HK-2 (cell line): Measurements from ENCODE around the gene KANK3.
"Not testable (repeated sequence)": the region's sequence is repeated elsewhere in the genome, so short reads cannot be mapped to it uniquely, and the experiment has no call there.

ENCODE experiments used
- DNase-seq: peaks from one replicate; pipeline ENCODE4 v3.0.0-alpha.2; 2018; ENCODE audit not compliant: unreplicated experiment

Gene KANK3

DNA sequence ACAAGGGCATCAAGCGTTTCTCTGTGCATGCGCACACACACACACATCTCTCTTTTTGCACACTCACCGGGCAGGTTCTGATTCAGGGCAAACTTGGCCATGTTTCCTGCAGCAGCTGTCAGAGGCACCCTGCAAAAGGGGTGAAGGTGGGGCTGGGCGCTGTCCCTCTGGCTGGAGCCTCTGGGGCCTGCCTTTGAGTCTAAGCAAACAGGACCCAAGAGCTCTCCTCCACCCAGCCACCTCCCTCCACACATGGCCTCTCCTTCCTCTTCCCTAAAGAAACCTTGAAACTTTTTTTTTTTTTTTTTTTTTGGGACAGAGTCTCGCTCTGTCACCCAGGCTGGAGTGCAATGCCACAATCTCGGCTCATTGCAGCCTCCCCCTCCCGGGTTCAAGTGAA is 5.3 kb downstream of the KANK3 start:
- DNase-seq: no peak

DNA sequence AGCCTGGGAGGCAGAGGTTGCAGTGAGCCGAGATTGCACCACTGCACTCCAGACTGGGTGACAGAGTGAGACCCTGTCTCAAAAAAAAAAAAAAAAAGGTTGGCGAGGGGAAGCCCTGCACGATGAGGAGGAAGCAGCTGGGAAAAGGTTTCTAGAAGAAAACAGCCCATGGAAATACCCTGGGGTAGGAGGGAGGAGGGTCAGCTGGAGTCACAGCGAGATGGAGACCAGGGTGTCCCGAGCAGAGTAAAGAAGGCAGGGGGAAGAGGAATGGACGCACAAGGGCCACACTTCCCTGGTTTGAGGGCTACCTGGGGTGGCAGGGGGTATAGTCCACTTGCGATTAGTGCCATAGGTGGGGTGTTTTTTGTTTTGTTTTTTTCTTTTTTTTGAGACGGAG is 6.4 kb downstream of the KANK3 start:
- DNase-seq: no peak

DNA sequence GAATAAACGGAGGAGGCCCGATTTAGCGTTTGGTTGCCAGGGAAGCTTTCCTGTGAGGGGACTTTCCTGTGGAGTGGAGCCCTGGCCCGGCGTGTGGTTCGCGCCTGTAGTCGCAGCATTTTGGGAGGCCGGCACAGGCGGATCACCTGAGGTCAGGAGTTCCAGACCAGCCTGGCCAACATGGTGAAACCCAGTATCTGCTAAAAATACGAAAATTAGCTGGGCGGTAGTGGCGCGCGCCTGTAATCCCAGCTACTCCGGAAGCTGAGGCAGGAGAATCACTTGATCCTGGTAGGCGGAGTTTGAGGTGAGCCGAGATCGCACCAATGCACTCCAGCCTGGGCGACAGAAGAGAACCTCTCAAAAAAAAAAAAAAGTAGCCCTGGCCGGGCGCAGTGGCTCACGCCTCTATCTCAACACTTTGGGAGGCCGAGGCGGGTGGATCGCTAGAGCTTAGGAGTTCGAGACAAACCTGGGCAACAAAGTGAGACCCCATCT is 6.9 kb downstream of the KANK3 start:
- no peak for DNase-seq

DNA sequence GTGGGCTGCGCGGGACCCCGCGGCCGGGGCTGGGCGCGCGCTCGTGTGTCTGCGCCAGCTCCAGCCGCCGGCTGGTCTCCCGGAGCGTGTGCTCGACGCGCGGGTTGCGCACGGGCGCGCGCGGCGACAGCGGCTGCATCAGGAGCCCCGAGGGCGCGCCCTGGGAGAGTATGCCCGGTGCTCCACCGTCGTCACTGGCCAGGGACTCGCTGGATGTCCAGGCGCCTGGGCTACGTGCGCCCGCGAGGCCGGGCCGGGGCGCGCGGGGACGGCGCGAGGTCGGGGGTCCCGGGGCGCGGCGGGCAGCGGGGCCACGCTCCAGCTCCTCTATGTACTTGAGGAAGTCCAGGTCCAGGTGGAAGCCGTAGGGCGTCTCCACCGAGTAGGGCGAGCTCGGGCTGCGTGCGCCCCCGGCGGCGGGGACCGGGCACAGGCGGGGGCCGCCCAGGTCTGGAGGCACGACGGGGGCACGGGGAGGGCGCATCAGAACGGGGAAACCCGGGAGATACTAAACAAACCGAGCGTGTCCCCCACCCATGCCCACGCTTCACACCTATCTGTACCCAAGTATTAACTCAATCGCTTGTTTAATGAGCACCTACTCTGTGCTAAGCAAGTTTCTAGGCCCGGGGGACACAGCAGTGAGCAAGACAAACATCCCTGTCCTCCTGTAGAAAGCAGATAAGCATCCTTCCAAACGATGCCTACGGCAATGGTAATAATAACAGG is 7.6 kb downstream of the KANK3 start:
- no peak for DNase-seq

DNA sequence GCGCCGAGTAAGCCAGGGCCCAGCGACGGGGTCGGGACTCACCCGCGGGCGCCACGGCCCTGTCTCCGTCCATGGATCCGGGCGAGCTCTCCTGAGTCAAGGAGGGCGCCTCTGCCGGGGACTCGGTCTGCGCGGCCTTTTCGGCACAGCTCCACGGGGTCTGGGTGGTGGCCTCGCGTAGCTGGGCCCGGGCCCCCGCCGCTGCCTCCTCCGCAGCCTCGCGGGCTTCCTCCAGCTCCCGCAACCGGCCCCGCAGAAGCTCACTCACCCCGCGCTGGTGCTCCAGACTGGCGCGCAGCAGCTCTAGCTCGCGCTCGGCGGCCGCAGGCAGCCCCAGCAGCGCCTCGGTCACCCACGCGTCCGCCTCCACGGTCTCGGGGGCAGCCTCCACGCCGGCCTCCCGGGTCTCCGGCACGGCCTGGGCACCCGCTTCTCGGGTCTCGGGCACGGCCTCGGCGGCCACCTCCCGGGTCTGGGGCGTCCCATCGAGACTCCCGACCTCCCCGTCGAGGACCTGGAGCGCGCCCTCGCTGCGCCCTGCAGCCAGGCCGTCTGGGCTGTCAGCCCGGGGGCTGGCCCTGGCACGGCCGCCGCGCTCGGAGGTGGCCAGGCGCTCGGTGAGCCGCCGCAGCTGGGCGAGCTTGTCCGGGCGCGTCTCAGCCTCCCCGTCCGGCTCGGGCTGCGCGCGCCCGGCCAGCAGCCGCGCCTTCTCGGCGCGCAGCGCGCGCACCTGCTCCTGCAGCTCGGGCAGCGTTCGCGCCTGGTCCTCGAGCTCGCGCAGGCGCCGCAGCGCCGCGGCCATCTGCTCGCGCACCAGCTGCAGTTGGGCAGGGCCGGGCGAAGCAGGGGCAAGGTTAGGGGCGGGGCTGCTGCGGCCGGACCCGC is 8.4 kb downstream of the KANK3 start:
- DNase-seq: peak; percentile 62

DNA sequence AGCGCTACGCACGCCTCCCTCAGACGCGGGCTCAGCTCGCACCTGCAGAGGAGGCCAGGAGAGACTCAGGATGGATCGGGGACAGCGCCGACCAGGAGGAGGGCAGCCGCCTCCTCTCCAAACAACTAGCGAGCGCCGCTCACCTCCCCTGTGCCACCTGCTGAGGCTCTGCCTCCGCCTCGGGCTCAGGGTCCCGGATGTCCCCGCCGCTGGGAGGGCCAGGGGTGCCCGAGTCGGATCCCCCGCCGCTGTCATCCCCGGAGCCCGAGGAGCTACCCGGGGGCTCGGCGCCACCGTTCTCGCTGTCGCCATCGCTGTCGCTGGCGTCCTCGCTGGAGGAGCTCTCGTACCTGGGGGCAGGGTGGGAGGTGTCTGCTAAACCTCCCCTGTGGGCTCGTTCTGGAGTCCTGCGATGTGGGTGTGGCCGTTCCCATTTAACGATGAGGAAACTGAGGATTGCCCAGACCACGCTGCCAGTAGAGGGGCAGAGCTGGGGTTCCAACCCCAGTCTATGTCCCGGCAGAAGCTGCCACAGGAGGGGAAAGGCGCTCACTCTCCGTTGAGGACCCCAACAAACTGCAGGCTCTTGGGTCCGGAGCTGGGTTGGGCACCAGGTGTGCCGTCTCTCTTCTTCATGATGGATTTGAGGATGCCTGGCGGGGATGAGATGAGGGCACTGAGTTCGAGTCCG is 9.2 kb downstream of the KANK3 start:
- DNase-seq: no peak

DNA sequence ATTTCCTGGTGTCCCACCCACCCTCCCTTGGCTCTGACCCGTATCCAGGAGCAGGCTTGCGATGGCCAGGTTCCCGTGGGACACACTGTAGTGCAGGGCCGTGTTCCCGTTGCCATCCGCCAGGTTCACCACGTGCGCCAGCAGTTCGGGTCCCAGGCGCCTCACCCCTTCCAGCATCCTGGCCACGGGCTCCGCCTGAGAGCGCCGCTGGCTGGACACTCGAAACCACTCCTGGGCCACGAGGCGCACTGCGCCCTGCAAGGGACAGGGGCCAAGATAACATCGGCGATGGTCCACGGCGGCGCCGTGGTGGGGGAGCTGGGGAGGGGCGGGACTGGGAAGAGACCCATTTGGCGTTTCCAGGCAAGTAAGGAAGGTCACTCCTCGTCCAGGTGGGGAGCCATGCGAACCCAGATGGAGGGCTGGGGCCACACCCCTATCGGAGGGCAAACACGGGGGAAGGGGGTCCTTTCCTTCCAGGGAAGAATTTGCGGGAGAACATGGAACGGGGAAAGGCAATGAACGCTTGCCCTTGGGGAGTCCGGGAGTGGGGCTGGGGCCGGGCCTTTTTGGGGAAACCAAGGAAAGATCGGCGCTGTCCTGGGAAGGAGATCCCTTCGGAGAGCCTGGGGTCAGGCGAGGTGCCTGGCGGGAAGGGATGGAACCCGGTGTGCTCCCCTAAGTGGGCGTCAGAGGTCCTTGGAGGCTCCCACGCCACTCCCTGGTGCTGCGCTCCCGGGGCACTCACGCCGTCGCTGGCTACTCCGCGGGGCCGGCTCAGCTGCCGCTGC is 9.9 kb downstream of the KANK3 start:
- DNase-seq: no peak

DNA sequence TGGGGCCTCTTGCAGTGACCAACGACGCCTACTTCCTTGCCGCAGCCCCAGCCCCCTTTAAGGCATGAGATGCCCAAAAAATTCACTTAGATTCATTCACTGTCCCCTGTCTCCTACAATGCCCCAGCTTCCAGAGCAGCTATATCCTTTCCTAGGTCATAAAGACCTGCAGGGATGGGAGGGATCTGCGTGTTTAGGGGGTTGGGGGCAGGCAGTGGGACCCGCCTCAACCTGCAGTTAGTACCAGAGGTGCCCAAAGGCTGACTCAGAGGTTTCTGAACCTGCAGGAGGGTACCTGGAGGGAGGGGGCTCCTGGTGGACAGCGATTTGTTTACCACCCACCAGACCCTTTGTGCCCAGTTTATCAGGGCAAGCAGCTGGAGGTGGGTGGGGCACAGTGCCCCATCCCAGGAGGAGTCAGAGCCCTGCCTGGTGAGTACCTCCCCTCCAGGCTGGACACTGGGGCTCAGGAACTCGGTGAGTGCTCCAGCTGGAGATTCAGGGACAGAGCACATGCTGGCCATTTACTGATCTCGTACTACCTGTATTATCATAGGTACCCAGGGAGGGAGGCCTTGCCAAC is 11.7 kb downstream of the KANK3 start:
- DNase-seq: no peak

DNA sequence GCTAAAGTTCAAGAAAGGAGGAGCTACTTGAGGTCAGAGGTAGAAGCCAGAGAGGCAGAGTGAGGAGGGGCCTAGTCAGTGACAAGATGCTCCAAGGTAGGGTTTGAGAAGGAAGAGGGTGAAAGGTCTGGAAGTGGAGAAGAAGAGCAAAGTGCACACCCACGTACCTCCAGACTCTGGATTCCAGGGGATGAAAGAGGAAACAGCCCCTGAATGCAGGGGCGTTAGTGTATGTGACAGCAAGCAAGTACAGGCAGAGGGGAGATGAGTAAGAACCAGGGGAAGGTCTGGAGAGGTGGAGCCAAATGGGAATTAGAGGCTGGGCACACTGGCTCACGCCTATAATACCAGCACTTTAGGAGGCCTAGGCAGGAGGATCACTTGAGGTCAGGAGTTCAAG is 13.1 kb downstream of the KANK3 start:
- DNase-seq: no peak

DNA sequence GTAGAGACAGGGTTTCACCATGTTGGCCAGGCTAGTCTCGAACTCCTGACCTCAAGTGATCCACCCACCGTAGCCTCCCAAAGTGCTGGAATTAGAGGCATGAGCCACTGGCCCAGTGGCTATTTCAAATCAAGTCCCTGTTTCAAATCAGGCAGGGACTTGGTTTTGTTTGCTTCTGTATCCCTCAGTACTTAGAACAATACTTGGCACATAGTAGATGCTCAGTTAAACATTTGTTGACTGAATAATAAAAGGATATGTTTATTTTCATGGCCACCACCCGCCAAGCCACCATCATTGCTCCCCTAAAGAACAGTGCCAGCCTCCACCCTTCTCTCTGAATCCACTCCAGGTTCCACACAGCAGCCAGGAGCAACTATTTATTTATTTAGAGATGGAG is 17.6 kb downstream of the KANK3 start:
- no peak for DNase-seq

DNA sequence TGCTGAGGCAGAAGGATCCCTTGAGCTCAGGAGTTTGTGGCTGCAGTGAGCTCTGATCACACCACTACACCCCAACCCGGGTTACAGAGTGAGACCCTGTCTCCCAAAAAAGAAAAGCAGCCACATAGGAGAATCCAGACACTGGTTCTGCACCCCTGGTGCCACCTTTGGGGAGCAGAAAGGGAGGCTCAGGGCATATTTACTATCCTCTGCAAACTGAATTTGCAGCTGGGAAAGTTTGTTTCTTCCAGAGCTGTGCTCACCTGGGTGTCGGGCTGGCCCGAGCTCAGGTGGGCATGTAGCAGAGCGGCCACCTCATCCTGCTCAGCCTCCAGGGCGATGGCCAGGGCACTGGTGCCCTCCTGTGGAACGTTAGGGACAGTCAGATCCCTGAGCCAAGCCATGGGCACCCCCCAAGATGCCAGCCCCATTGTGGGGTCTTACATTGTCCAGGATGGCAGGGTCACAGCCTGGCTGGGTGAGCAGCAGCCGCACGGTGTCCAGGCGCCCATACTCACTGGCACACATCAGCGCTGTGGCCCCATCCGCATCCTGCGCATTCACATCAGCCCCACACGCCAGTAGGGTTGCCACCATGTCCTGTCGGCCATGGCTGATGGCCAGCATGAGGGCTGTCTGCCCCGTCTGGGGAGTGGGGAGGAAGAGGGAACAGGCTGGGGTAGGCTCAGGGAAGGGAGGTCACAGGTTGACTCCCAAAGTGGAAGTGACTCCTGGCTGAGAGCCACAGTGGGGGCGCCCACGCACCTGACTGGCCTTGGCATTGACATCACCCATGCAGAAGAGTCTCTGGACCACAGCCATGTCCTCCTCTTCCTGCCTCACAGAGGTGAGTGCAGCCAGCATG is 18.6 kb downstream of the KANK3 start:
- DNase-seq: peak; percentile 28

DNA sequence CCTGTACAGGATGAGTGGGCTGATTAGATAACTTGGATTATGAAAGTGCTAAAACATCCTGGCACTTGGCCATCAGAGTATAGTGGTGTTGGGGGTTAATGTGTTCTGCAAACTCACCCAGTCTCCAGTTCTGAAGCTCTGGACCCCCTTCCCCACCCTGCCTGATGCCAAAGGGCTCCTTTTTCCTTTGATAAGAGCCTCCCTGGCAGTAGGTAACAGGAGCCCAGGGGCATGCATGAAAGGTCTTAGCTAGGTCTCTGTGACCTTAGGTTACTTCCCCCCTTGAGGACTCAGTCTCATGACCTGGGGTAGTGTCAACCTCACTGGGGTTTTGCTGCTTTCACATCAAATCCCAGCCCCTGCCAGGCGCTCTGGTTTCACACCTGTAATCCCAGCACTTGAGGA is 19.3 kb downstream of the KANK3 start:
- no peak for DNase-seq

DNA sequence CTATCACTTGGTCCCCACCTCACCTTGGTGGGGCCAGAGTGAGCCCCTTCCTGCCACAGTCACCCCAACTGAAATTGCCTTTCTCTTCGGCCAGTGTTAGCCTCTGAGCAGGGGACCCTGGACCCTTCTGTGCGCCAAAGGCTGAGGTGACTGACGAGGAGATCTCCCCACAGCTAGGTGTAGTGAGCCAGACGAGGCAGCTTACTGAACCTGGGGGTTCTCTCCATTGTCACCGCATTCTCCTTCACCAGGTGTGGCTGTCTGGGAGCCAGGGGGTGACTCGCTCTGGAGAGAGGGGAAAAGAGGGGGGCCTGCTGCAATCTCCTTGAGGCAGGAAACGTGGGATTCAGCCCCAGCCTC is 20.4 kb downstream of the KANK3 start:
- DNase-seq: no peak

DNA sequence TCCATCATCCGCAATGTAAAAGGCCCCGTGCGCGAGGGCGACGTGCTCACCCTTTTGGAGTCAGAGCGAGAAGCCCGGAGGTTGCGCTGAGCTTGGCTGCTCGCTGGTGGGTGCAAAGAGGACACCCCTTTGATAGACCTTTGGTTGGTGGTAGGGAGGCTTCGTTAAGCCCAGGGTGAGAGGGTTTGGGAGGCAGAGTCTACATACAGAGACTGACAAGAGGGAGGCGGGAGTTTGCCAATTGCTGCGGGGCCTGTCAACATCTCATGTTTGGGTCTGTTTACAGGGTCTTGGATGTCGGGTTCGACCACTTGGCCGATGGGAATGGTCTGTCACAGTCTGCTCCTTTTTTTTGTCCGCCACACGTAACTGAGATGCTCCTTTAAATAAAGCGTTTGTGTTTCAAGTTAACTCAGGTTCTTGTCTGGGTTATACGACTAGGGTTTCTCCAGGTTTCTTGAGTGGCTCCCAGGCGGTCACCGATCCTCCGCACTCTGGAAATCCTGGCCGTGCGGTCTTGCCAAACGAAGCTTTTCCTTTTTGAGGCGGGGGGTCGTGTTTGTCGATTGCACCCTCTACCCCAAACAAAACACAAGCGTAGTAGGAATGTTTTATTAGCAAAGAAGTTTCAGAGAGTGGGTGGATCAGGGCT is 20.9 kb downstream of the KANK3 start:
- no peak for DNase-seq

DNA sequence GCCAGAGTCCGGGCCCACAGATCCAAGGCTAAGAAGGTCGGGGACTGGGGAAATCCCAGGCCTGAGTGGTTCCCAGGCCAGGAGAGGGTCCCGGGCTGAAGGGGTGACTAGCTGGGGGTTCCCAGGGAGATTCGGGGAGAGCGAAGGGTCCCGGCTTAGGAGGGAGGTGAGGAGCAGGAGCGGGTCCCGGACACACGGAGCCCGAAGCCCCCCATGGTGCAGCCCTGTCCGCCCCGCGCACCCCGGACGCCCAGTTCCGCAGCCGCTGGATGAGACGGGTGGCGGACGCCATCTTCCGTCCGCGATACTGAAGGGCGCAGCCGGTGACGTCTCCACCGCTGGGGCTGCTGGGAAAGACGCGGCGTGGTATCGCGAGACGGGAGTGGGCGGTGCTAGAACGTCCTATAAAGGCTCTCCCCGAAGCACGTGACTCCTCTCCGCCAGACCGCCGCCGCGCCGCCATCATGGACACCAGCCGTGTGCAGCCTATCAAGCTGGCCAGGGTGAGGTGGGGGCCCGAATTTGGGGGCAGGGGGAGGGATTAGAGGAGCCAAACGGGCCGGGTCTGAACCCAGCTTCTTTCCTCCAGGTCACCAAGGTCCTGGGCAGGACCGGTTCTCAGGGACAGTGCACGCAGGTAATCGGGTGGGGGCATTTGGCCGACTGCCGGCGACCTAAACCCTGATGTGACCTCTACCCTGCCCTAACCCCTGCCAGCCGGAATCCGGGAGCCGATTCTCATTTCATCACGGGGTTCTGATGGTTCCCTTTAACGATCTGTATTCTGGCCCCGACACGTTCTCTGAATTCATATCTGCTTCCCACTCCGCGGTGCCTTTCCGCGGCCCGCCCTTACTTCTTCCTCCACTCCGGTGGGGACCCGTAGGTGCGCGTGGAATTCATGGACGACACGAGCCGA is 21.7 kb downstream of the KANK3 start, which contains the start of the genes NDUFA7 and RPS28:
Gene NDUFA7 (minus strand): TSS at position 309 of the 919 bp plus-strand sequence. CDS start 17 bp downstream, at position 292.
Gene RPS28 (plus strand): TSS at position 430 of the 919 bp plus-strand sequence. CDS start 35 bp downstream, at position 465.
- DNase-seq: peak; percentile 97

DNA sequence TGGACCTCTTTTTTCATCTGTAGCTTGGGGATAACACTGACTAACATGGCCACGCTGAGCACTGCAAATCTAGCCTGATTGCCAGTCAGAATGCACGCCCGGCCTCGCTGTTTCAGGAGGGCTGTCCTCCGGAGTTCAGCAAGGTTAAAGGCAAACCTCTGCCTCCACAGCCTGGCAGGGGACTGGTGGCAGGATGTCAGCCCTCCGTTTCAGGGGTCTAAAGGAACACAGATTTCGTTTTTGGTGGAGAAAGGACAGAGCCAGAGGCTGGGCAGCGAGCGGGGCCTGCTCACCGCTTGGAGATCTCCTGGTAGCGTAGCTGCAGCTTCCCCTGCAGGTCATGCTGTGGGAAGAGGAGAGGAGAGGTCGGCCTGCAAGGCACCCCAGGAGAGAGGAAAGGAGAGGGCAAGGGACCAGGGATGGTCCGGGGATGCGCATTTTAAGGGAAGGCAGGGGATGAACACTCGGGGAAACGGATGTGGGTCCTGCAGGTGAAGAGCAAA is 22.4 kb downstream of the KANK3 start:
- DNase-seq: peak; percentile 38

DNA sequence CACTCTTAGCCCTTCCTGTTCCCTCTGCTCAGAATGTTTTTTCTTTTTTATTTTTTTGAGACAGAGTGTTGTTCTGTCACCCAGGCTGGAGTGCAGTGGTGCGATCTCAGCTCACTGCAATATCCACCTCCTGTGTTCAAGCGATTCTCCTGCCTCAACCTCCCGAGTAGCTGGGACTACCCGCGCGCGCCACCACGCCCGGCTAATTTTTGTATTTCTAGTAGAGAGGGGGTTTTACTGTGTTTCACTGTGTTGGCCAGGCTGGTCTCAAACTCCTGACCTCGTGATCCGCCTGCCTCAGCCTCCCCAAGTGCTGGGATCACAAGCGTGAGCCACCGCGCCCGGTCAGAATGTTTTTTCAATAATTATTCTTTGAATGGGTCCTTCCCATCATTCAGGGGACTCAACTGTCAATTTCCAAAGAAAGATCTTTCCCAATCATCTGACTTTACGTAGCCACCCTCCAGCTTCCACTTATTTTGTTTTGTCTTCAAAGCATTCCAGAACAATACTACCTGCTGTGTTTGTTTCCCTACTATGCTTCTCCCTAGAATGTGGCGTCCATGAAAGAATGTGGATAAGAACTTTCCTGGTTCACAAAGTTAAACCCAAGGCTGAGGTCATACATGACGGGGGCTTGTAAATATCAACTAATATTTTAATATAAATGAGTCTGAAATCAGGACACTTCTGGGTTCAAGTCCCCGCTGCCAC is 23.1 kb downstream of the KANK3 start:
- no peak for DNase-seq

DNA sequence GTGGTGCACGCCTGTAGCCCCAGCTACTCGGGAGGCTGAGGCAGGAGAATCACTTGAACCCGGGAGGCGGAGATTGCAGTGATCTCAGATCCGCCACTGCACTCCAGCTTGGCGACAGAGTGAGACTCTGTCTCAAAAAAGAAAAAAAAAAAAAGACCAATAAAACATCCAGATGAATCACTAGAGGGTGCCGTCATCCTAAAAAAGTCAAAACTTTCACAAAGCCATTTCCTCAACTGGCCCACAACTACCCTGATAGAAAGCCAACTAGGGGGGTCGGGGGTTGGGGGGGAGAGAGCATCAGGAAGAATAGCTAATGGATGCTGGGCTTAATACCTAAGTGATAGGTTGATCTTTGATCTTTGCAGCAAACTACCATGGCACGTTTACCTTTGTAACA is 24.2 kb downstream of the KANK3 start:
- DNase-seq: not testable (repeated sequence)
